K562 (cell line): ENCODE data around the gene ASCL2.

ENCODE experiments used
- BRD4 ChIP-seq: fragments of 200-600 bp; sonication (generic); IDR thresholded peaks from 2 replicates; pipeline ENCODE4 v1.6.1; 2017; ENCODE audit warnings: inconsistent platforms
- ZNF655 ChIP-seq: fragments of 250-450 bp; sonication (Bioruptor Pico); IDR thresholded peaks from 2 replicates; pipeline ENCODE4 v1.5.0; 2021

DNA sequence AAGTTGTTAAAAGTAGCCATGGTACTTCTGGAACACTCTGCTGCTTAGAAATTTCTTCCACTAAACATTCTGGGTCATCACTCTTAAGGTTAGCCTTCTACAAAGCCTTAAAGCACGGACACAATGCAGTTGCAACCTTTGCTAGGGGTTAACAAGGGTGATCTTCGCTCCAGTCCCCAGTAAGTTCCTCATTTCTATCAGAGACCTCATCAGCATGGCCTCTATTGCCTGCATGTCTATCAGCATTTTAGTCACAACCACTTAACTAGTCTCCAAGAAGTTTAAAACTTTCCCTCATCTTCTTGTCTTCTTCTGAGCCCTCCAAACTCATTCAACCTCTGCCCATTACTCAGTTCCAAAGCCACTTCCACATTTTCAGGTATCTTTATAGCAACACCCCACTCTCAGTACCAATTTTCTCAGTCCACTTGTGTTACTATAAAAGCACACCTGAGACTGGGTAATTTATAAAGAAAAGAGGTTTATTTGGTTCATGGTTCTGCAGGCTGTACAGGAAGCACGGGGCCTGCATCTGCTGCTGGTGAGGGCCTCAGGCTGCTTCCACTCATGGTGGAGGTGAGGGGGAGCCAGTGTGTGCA, 50.1 kb downstream of the ASCL2 start:
- TF ChIP-seq BRD4 (no peak), ZNF655 (CRISPR knock-in tag) (no peak)
